HepG2 (cell line): Measurements from ENCODE around the gene BEAN1.

ENCODE experiments used
- ETV5 ChIP-seq: IDR thresholded peaks from 2 replicates; pipeline ENCODE4 v1.6.1; 2018; ENCODE audit warnings: missing biosample characterization, missing genetic modification reagents, inconsistent platforms, borderline replicate concordance
- EZH2 ChIP-seq: conservative IDR thresholded peaks from 2 replicates; pipeline ENCODE4 v1.6.1; 2012; ENCODE audit warnings: mild to moderate bottlenecking, low read depth, low read length, moderate library complexity
- HNRNPK ChIP-seq: fragments of 200-400 bp; formaldehyde crosslinking; IDR thresholded peaks from 2 replicates; pipeline ENCODE4 v1.6.1; 2018; ENCODE audit warnings: low read length, low read depth, moderate library complexity, mild to moderate bottlenecking; ENCODE audit not compliant: poor library complexity, severe bottlenecking
- NFIB ChIP-seq: sonication (generic); formaldehyde crosslinking; IDR thresholded peaks from 2 replicates; pipeline ENCODE4 v1.9.0; 2021; ENCODE audit warnings: missing genetic modification reagents, mild to moderate bottlenecking, borderline replicate concordance
- PHF8 ChIP-seq: sonication (generic); formaldehyde crosslinking; IDR thresholded peaks from 2 replicates; pipeline ENCODE4 v1.5.0; 2020; ENCODE audit warnings: missing genetic modification reagents
- POLR2A ChIP-seq, 2 experiments: IDR thresholded peaks; 2 replicates each; pipeline ENCODE4 v1.6.1; 2011; ENCODE audit warnings: low read depth in 2 of 2, low read length in 2 of 2, mild to moderate bottlenecking in 1 of 2, moderate library complexity in 1 of 2; ENCODE audit not compliant: insufficient read depth in 1 of 2
- RORA ChIP-seq: sonication (generic); formaldehyde crosslinking; IDR thresholded peaks from 2 replicates; pipeline ENCODE4 v1.5.0; 2020; ENCODE audit warnings: mild to moderate bottlenecking, missing genetic modification reagents, moderate library complexity
- TP53 ChIP-seq: sonication (generic); formaldehyde crosslinking; conservative IDR thresholded peaks from 2 replicates; pipeline ENCODE4 v1.4.0; 2020; ENCODE audit warnings: missing genetic modification reagents
- ZBTB38 ChIP-seq: sonication (generic); formaldehyde crosslinking; IDR thresholded peaks from 2 replicates; pipeline ENCODE4 v1.5.1; 2020; ENCODE audit warnings: mild to moderate bottlenecking, missing genetic modification reagents
- ZNF451 ChIP-seq: sonication (generic); formaldehyde crosslinking; IDR thresholded peaks from 2 replicates; pipeline ENCODE4 v1.5.0; 2020; ENCODE audit warnings: mild to moderate bottlenecking, missing genetic modification reagents
- ZNF639 ChIP-seq: conservative IDR thresholded peaks from 2 replicates; pipeline ENCODE4 v1.6.1; 2018; ENCODE audit warnings: missing genetic modification reagents
- TF ChIP-seq, protein P1 (sequence below): sonication (generic); formaldehyde crosslinking; IDR thresholded peaks from 2 replicates; pipeline ENCODE4 v1.4.0; 2020; ENCODE audit warnings: missing genetic modification reagents

GRCh38 chr16:66391726-66392670 lies 35.1 kb upstream of the BEAN1 start:
- TF ChIP-seq HNRNPK: no peak
- no peak for TF ChIP-seq ZNF639 (CRISPR knock-in tag)
- no peak for TF ChIP-seq POLR2A (IDR thresholded peaks at IDR 0.05; ENCODE audit: insufficient read depth in 1 of 2, low read depth in 2 of 2, low read length in 2 of 2)
- no peak for TF ChIP-seq RORA (CRISPR knock-in tag)
- no peak for TF ChIP-seq NFIB (CRISPR knock-in tag)
- no peak for TF ChIP-seq PHF8 (CRISPR knock-in tag)
- no peak for TF ChIP-seq ZNF451 (CRISPR knock-in tag)
- no peak for TF ChIP-seq ZBTB38 (CRISPR knock-in tag)
- TF ChIP-seq ETV5 (CRISPR knock-in tag): no peak
- no peak for TF ChIP-seq TP53 (CRISPR knock-in tag)
- no peak for TF ChIP-seq EZH2
- TF ChIP-seq, protein P1, sequence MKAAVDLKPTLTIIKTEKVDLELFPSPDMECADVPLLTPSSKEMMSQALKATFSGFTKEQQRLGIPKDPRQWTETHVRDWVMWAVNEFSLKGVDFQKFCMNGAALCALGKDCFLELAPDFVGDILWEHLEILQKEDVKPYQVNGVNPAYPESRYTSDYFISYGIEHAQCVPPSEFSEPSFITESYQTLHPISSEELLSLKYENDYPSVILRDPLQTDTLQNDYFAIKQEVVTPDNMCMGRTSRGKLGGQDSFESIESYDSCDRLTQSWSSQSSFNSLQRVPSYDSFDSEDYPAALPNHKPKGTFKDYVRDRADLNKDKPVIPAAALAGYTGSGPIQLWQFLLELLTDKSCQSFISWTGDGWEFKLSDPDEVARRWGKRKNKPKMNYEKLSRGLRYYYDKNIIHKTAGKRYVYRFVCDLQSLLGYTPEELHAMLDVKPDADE (CRISPR knock-in tag): no peak
